ENCODE results near the gene TMEM169.
"Not testable (repeated sequence)": the region's sequence is repeated elsewhere in the genome, so short reads cannot be mapped to it uniquely, and the experiment has no call there.

TMEM169 gene

DNA sequence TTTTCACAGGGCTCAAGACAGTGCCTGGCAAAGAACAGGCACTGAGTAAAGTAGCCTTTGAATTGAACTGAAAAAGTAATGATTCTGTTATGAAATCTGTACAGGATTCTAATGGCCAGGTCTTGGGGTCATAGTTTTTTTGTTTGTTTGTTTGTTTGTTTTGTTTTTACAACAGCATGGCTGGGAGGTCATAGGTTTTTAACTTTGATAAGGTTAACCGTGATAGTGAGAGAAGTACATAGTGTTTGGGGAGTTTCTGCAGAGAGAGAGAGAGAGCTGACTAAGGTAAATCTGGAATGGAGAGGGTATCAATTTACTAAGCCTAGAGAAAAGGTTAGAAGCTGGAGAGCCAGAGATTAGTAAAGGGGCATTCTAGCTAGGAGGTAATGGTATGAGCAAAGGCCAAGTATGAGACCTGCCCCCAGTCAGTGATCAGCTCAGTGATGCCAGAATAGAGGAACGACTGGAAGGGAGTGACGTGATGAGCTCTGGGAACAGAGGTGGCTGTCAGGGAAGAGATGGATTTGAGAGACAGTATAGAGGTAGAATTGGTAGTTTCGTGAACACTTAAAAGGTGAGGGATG, 53.3 kb downstream of the TMEM169 start:
- DNase-seq, result no peak

DNA sequence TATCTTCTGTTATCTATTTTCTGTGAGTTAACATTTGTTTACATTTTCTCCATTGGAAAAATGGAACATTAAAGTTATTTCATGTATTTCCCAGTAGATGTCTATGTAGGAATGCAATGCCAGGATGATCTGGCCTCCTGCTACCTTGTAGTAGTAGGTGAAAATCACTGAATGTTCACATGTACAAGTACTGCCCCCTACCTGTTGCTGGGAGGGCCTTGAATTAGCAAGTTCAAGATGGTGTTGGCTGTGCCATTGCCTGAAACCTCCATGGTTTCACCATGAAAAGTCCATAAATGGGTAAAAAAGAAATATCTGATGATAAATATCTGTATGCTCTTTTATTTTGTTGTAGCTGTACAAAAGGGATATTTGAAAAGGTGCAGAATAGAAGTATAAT, 58.2 kb downstream of the TMEM169 start:
- no peak for DNase-seq

DNA sequence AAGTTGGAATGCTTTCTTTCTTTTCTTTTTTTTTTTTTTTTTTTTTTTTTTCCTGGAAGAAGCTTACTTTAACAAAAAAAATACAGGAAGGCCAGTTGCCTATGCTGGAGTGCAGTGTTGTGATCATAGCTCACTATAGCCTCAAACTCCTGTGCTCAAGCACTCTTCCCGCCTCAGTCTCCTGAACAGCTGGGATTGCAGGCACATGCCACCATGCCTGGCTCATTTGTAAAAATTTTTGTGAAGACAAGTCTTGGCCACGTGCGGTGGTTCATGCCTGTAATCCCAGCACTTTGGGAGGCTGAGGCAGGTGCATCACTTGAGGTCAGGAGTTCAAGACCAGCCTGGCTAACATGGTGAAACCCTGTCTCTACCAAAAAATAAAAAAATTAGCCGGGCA, 59.8 kb downstream of the TMEM169 start:
- DNase-seq, result not testable (repeated sequence)

DNA sequence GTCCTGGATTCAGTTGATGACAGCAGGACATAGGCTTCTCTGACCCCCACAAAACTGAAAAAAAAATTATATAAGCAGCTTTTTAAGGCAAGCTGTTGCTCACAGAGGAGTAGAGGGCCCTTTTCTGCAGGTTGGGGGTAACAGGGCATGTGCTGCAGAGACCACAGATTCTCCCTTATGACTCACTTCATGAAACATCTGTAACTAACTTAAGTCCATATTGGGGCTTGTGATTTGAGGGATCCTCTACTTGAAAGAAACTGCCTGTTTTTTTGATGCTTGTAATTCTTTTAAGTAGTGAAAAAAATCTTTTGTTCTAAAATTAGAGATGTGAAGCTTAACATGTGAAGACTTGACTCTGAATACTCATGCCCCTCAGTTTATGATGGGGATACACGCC, 60.8 kb downstream of the TMEM169 start:
- no peak for DNase-seq

DNA sequence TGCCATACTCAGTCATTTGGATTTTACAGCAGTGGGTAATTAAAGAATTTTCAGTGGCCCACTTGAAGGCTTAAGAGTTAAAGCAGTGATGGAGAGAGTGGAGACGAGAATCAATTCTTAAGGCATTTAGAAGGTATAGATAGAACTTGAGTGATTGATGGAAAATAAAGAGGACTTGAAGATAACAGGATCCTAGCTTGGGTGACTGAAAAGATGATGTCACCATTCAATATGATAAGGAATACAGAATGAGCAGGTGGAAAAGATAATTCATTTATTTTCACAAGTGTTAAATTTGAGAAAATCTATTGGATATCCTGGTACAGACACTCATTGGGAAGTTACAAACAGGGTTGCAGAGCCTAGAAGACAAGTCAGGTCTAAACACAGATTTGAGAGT, 62.7 kb downstream of the TMEM169 start:
- DNase-seq, result no peak

DNA sequence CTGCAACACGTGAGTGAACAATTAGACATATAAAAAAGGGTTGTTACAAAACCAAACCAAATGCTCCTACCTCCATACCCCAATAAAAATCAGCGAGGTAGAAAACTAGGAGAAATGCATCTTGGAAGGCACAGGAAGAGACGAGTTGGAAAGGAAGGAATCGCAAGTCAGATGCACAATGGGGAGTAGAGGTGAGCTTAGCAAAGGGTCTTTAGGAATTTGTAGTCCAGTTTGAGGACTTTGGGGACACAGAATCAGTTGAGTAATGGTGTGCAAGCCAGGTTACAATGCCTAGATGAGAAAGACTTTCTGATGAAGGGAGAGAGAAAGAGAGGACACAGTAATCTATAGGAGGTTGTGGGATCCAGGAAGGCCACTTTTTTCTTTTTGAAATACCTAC, 63.1 kb downstream of the TMEM169 start:
- DNase-seq, result no peak

DNA sequence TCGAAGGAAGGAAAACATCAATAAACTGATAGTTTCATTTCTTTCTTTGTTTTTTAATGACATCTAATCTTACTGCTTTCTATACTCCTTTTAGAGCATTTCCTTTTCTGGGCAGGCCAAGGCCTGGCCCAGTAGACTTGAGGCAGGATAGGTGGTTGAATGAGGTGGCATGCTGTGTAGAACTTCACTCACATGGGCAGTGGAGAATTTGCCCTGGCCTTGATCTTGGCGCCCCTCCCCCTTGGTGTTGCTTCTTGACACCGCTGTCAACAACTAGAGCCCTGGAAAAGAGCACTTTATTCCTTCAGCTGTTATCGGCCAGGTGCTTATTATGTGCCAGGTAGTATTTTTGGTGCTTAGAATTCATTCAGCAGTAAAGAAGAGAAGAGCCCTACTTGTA, 64.9 kb downstream of the TMEM169 start:
- no peak for DNase-seq

DNA sequence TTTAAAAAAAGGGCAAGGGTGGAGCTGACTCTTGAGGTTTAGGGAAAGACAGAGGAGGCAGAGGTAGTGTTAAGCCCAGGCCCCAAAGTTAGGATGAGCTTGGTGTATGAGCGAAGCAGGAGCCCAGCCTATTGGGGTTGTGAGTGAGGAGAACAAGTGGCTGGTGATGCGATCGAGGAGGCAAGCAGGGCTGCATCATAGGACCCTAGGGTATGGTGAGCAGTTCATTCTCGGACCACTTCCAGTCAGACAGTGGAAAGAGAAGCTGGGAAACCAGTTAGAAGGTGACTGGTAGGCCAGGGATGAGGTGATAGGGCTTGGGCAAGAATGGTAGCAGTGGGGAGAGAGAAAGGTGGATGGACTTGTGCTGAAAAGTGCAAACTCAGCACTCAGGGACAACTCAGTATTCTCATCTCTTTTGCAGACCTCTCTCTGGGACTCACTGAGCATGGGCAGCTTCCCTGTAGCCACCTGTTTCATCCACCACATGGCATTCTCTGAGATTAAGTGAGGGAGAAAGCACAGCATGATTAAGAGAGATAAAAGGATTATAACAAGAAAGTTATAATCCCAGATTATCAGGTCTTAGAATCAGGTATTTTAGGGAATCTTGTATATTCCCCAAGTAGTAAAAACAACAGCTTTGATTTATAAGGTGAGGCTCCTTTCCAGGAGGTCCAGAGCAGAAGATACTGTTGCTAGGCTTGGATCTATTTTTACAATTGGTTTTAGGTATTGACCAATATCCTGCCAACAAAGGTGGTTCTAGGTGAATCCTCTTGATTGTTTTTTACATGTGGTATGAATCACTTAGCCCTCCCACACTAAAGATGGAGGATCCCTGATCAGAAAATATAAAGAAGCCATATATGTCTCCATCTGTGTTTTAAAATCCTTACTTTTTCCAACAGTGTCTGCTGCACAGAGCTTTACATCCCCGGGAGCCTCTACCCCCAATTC, 65.7 kb downstream of the TMEM169 start:
- no peak for DNase-seq

DNA sequence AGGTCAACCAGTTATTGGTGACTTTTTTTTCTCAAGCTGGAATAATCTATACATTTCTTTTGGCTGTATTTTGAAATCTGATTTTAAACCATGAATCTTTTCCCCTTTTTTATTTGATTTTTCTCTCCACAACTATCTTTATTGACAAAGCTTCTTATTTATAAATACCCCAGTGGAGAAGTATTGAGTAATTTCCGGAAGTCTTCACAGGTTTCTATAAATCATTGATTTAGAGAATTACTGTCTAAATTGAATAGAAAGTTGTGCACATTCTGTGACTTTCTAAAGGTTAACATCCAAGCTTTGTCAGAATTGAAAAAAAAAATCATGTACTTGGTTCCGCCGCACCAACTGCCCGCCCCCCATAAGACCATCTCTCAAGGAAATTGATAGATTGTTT, 67.3 kb downstream of the TMEM169 start:
- no peak for DNase-seq

DNA sequence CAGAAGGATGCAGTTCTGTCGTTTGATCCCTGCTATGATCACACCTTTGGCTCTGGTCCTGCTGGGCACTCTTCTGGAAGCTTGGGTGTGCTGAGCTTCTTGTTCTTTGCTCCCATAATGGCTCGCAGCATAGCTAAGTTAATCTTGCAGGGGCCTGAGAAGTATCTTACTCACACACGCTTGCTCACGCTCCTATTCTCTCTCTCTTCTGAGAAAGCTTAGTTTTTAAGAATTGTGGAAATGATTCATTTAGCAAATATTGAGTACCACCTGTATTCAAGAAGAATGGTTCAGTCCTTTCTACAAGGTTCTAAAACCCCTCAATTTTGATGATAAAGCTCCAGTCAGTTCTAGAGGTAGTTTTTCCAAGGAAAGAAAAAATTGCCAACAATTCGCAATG, 68.0 kb downstream of the TMEM169 start:
- DNase-seq, result no peak

DNA sequence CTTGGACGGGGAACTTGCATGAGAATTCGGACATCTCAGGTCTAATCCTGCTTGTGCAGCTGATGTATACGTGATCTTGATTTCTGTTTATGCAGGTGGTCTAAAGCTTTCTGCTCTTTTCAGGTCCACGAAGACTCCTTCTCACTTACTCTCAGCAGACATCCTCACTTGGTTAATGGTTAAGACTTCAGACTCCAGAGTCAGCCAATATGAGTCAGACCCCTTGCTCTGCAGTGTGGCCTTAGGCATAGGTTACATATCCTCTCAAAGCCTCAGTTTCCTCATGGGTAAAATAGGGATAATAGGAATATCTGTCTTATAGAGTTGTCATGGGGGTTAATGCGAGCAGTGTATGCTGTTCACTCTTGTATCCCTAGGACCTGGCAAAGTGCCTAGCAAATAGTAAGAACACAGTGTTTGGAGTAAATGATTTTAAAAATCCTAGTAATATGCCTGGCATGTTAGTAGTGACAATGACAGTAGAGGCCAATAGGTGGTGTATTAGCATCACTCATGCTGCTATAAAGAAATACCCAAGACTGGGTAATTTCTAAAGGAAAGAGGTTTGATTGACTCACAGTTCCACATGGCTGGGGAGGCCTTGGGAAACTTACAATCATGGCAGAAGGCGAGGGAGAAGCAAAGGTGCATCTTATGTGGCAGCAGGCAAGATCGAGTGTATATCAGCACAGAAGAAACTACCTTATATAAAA, 69.8 kb downstream of the TMEM169 start:
- no peak for DNase-seq

All from inflammatory macrophage treated with lipopolysaccharide for 1 hour (primary cell).